DOHH2 (cell line): Measurements from ENCODE around the gene USP46.
A peak's percentile ranks its signal among the peaks of the same experiment; 100 is the strongest.

Experiments
- H3F3A ChIP-seq: fragments of 200-600 bp; sonication (generic), shearing (Covaris generic); 2 replicates; pipeline ENCODE4 v1.6.0; 2016; ENCODE audit warnings: antibody characterized with exemption, mild to moderate bottlenecking; ENCODE audit not compliant: control insufficient read depth, insufficient read depth
- H3K27ac ChIP-seq: fragments of 200-600 bp; sonication (generic); 2 replicates; pipeline ENCODE4 v1.5.1; 2014; ENCODE audit warnings: low read depth, mild to moderate bottlenecking, low read length, moderate library complexity
- H3K27me3 ChIP-seq: fragments of 200-600 bp; sonication (generic); 2 replicates; pipeline ENCODE4 v1.6.1; 2014; ENCODE audit warnings: mild to moderate bottlenecking, low read length, mixed read lengths; ENCODE audit not compliant: control insufficient read depth
- H3K36me3 ChIP-seq: fragments of 200-600 bp; sonication (generic); 2 replicates; pipeline ENCODE4 v1.6.1; 2014; ENCODE audit warnings: mild to moderate bottlenecking, low read length, moderate library complexity, mixed read lengths; ENCODE audit not compliant: control insufficient read depth
- H3K4me1 ChIP-seq: fragments of 200-600 bp; sonication (generic); 2 replicates; pipeline ENCODE4 v1.6.1; 2014; ENCODE audit warnings: mild to moderate bottlenecking, low read length, mixed read lengths; ENCODE audit not compliant: control insufficient read depth
- H3K4me2 ChIP-seq: fragments of 200-600 bp; sonication (generic); 2 replicates; pipeline ENCODE4 v1.6.0; 2014; ENCODE audit warnings: mild to moderate bottlenecking, low read length, moderate library complexity
- H3K4me3 ChIP-seq: fragments of 200-600 bp; sonication (generic); 2 replicates; pipeline ENCODE4 v1.5.1; 2014; ENCODE audit warnings: mild to moderate bottlenecking, low read length, mixed read lengths
- H3K79me2 ChIP-seq: fragments of 200-600 bp; sonication (generic); 2 replicates; pipeline ENCODE4 v1.6.1; 2014; ENCODE audit warnings: mild to moderate bottlenecking, low read length, mixed read lengths; ENCODE audit not compliant: control insufficient read depth
- H3K9me2 ChIP-seq: fragments of 200-600 bp; sonication (generic); replicated peaks from 2 replicates; pipeline ENCODE4 v1.6.1; 2014; ENCODE audit warnings: mild to moderate bottlenecking, low read length, mixed read lengths; ENCODE audit not compliant: control insufficient read depth
- H3K9me3 ChIP-seq: fragments of 200-600 bp; sonication (generic); 2 replicates; pipeline ENCODE4 v1.6.1; 2014; ENCODE audit warnings: antibody characterized with exemption, low read length, mixed read lengths; ENCODE audit not compliant: control insufficient read depth, insufficient read depth
- H4K20me1 ChIP-seq: fragments of 200-600 bp; sonication (generic); 2 replicates; pipeline ENCODE4 v1.6.0; 2014; ENCODE audit warnings: low read depth, mild to moderate bottlenecking, antibody characterized with exemption, low read length, moderate library complexity; ENCODE audit not compliant: control insufficient read depth, insufficient read depth
- EZH2phosphoT487 ChIP-seq: fragments of 200-600 bp; sonication (generic); IDR thresholded peaks from 2 replicates; pipeline ENCODE4 v1.6.1; 2017; ENCODE audit warnings: borderline replicate concordance, mild to moderate bottlenecking, antibody characterized with exemption, low read length, moderate library complexity, mixed read lengths
- TF ChIP-seq, protein P1 (sequence below): fragments of 200-600 bp; sonication (generic); IDR thresholded peaks from one replicate; pipeline ENCODE4 v1.5.1; 2014; ENCODE audit warnings: antibody characterized with exemption, mild to moderate bottlenecking, low read depth, low read length; ENCODE audit not compliant: poor library complexity, severe bottlenecking

USP46 gene

DNA sequence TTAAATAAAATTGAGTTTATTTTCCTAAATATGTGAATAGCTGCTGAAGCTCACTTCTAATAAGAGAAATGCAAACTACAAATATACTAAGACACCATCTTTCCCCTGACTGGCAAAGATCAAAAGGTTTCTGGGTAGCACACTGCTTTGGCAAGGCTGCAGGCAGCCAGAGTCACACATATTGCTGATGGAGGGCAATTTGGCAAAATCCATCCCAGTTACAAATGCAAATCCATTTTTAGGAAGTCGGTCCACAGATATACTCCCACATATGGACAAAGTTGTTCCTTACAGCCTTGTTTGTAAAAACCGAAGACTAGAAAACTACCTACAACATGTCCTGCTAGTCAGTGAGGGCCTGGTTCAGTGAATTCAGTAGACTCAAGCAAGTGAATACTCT is 12.4 kb downstream of the USP46 start:
- Histone ChIP-seq H3F3A (no peaks in the 10 kb centered on the region), H3K79me2 (peaks cover 95% of the 10 kb centered on the region), H3K27ac (no peak overlapping the region), H4K20me1 (no peaks in the 10 kb centered on the region), H3K9me2 (no peaks in the 10 kb centered on the region), H3K9me3 (0 out of 2 replicates have a peak, but pooled peaks cover 4% of the 10 kb centered on the region), H3K36me3 (peaks cover 13% of the 10 kb centered on the region), H3K4me3 (no peak overlapping the region), H3K27me3 (no peaks in the 10 kb centered on the region), H3K4me1 (peaks cover 31% of the 10 kb centered on the region), H3K4me2 (no peak overlapping the region)
- TF ChIP-seq, protein P1, sequence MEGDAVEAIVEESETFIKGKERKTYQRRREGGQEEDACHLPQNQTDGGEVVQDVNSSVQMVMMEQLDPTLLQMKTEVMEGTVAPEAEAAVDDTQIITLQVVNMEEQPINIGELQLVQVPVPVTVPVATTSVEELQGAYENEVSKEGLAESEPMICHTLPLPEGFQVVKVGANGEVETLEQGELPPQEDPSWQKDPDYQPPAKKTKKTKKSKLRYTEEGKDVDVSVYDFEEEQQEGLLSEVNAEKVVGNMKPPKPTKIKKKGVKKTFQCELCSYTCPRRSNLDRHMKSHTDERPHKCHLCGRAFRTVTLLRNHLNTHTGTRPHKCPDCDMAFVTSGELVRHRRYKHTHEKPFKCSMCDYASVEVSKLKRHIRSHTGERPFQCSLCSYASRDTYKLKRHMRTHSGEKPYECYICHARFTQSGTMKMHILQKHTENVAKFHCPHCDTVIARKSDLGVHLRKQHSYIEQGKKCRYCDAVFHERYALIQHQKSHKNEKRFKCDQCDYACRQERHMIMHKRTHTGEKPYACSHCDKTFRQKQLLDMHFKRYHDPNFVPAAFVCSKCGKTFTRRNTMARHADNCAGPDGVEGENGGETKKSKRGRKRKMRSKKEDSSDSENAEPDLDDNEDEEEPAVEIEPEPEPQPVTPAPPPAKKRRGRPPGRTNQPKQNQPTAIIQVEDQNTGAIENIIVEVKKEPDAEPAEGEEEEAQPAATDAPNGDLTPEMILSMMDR = no peak
- no peak for TF ChIP-seq EZH2phosphoT487

DNA sequence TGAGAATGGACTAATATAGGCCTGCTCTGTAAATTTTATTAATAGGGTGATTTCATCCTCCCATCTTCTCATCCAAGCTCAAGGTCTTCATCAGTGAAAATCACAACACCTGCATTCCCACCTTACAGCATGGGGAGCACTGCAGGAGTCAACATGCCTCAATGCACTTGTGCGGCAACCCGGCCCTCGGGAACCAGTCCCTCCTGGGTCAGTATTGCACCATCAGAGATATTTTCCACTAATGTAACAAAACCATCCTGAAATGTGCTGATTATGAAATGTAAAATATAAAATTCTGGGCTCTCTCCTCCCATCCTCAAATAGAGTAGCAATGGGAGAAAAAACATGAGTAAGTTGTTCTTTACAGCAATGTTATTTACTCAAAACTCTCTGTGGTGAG is 13.0 kb downstream of the USP46 start:
- Histone ChIP-seq H3K79me2 (peaks cover 95% of the 10 kb centered on the region), H3K4me3 (no peak overlapping the region), H3K9me3 (0 out of 2 replicates have a peak, but pooled peaks cover 4% of the 10 kb centered on the region), H4K20me1 (no peaks in the 10 kb centered on the region), H3K4me1 (peaks cover 31% of the 10 kb centered on the region), H3K4me2 (no peak overlapping the region), H3K36me3 (peaks cover 7% of the 10 kb centered on the region), H3K27ac (no peak overlapping the region), H3F3A (no peaks in the 10 kb centered on the region), H3K9me2 (no peaks in the 10 kb centered on the region), H3K27me3 (no peaks in the 10 kb centered on the region)
- no peak for TF ChIP-seq EZH2phosphoT487
- TF ChIP-seq, protein P1 = no peak

DNA sequence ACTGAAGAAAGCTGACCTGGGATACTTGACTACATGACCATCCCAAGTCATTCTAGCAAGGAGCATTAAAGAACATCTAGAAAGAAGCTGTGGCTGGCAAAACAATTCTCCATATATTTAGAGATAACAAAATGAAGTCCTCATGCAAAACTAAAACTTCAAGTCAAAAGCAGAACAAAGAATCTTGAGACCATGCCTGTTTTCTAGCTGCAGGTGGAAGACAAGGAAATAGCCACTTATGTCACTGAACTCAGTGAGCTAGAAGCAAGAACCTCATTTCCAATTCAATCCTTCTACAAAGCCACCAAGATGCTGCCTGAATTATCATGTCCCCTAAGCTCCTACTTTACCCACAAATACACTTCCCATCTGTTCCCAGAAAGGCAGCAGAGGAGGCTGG is 13.8 kb downstream of the USP46 start:
- Histone ChIP-seq H3F3A (no peaks in the 10 kb centered on the region), H3K27ac (no peak overlapping the region), H3K36me3 (peaks cover 7% of the 10 kb centered on the region; the same call in 1 of the 2 replicates), H3K79me2 (peaks cover 98% of the 10 kb centered on the region), H3K4me2 (peak overlapping the region; percentile 40), H3K27me3 (no peaks in the 10 kb centered on the region), H3K9me2 (no peaks in the 10 kb centered on the region), H3K4me1 (peaks cover 31% of the 10 kb centered on the region), H3K9me3 (0 out of 2 replicates have a peak, but pooled peaks cover 4% of the 10 kb centered on the region), H3K4me3 (0 out of 2 replicates have a peak overlapping the region, but pooled peaks have one; percentile 13), H4K20me1 (no peaks in the 10 kb centered on the region)
- TF ChIP-seq, protein P1 = no peak
- TF ChIP-seq EZH2phosphoT487 = no peak
